ENCODE data around the gene POTEE. TPM values are rescaled to one million over a fixed set of nuclear protein-coding genes. Genes with fewer than 3 reads are reported as not detected.
"Not testable (repeated sequence)": the region's sequence is repeated elsewhere in the genome, so short reads cannot be mapped to it uniquely, and the experiment has no call there.

Gene POTEE
- polyA plus RNA-seq: not detected in 3 replicates
- not detected for polyA plus RNA-seq (2011; ENCODE audit: low read depth)
- 0.03 TPM in 1 of 2 replicates, not detected in the other for polyA plus RNA-seq (2011; cell fraction: cytosol; rRNA removed)
- polyA plus RNA-seq (2011; cell fraction: nucleus; rRNA removed): not detected in 2 replicates
- not detected in 2 replicates for polyA plus RNA-seq (2012; ENCODE audit: low replicate concordance)
- not detected in 3 replicates for polyA minus RNA-seq
- polyA minus RNA-seq (2011; cell fraction: cytosol; rRNA and poly(A)+ RNA removed): not detected
- not detected in 2 replicates for polyA minus RNA-seq (2011; cell fraction: nucleus; rRNA and poly(A)+ RNA removed)

DNA sequence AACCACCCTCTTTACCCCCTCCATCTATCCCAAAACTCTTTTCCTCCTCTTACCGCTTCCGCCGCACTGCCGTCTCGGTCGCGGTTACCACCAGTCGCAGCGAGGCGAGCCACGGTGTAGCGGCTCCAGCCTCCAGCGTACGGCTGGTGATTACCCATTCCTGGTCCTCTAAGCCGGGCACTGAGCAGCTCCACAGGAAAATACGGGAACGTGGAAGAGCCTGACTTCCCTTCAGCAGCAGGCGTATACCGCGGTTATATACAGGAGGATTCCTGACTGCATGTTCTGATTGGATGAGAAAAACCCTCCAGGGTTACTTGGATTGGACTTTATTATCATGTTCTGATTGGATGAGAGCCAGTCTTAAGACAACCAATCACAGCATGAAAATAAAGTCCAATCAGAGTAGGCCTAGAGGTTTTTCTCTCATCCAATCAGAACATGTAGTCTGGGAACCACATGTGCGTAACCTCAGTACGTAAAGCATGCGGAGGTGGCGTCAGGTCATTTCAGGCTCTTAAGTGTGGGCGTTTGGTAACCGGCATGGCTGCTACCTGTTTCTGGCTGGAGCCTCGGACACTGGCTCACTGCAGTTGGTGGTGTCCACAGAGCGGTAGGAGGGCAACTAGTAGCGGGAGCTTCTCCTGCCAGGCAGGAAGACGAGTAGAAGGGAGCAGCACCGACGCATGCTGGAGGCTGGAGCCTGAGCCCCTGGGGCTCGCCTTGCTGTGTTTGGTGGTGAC, at the start of gene POTEE:
TSS of gene POTEE (plus strand) at position 507 of the 743 bp plus-strand sequence. CDS start 8,867 bp downstream, outside the sequence.
- FAIRE-seq: not testable (repeated sequence)

DNA sequence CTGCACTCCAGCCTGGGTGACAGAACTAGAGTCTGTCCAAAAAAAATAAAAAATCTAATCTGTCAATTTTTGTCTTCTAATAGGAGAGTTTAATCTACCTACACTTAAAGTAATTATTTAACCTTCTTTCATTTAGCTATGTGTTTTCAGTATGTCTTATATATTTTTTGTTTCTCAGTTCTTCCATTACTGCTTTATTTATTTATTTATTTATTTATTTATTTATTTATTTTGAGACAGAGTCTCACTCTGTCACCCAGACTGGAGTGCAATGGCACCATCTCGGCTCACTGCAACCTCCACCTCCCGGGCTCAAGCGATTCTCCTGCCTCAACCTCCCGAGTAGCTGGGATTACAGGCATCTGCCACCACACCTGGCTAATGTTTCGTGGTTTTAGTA, 43.8 kb upstream of the POTEE start:
- H3K36me3 ChIP-seq (ENCODE audit: control insufficient read depth in 2 of 2, extremely low read depth in 1 of 2, insufficient read depth in 2 of 2, low read length in 2 of 2); H2AFZ ChIP-seq (ENCODE audit: control insufficient read depth, low read length); DNase-seq (ENCODE audit: low read depth, low spot score); FAIRE-seq; dilution Hi-C loops (cut with MboI; ENCODE audit: extremely low pct_ligation_motif_present, low sequenced_read_pairs); H3K27ac ChIP-seq (ENCODE audit: control insufficient read depth, insufficient read depth, low read length); H3K79me2 ChIP-seq (ENCODE audit: control insufficient read depth, insufficient read depth, low read length); H3K4me3 ChIP-seq (ENCODE audit: control insufficient read depth in 2 of 3, extremely low read depth in 1 of 3, insufficient read depth in 2 of 3, low read depth in 1 of 3, low read length in 3 of 3); H3K4me1 ChIP-seq (ENCODE audit: control insufficient read depth, extremely low read depth, insufficient read depth, low read length); H3K4me2 ChIP-seq (ENCODE audit: control insufficient read depth, extremely low read depth, insufficient read depth, low read depth, low read length); H4K20me1 ChIP-seq (ENCODE audit: control insufficient read depth, extremely low read depth, insufficient read depth, low read length); H3K9me1 ChIP-seq (ENCODE audit: control insufficient read depth, extremely low read depth, insufficient read depth, low read length); H3K9me3 ChIP-seq (ENCODE audit: control insufficient read depth, low read depth, low read length); H3K9ac ChIP-seq (ENCODE audit: control insufficient read depth, extremely low read depth, insufficient read depth, low read length); H3K27me3 ChIP-seq (ENCODE audit: control insufficient read depth, extremely low read depth, insufficient read depth, low read length): not testable (repeated sequence)

More for the DNA sequence above, at the start of gene POTEE:
- H3K4me2 ChIP-seq (ENCODE audit: control insufficient read depth, extremely low read depth, insufficient read depth, low read depth, low read length); H3K4me1 ChIP-seq (ENCODE audit: control insufficient read depth, extremely low read depth, insufficient read depth, low read length); H3K36me3 ChIP-seq (ENCODE audit: control insufficient read depth in 2 of 2, extremely low read depth in 1 of 2, insufficient read depth in 2 of 2, low read length in 2 of 2); H3K4me3 ChIP-seq (ENCODE audit: control insufficient read depth in 2 of 3, extremely low read depth in 1 of 3, insufficient read depth in 2 of 3, low read depth in 1 of 3, low read length in 3 of 3); H4K20me1 ChIP-seq (ENCODE audit: control insufficient read depth, extremely low read depth, insufficient read depth, low read length); H3K27ac ChIP-seq (ENCODE audit: control insufficient read depth, insufficient read depth, low read length); H3K79me2 ChIP-seq (ENCODE audit: control insufficient read depth, insufficient read depth, low read length); dilution Hi-C loops (cut with MboI; ENCODE audit: extremely low pct_ligation_motif_present, low sequenced_read_pairs); H3K27me3 ChIP-seq (ENCODE audit: control insufficient read depth, extremely low read depth, insufficient read depth, low read length); H3K9me3 ChIP-seq (ENCODE audit: control insufficient read depth, low read depth, low read length); H3K9ac ChIP-seq (ENCODE audit: control insufficient read depth, extremely low read depth, insufficient read depth, low read length); H2AFZ ChIP-seq (ENCODE audit: control insufficient read depth, low read length); DNase-seq (ENCODE audit: low read depth, low spot score); H3K9me1 ChIP-seq (ENCODE audit: control insufficient read depth, extremely low read depth, insufficient read depth, low read length): not testable (repeated sequence)

DNA sequence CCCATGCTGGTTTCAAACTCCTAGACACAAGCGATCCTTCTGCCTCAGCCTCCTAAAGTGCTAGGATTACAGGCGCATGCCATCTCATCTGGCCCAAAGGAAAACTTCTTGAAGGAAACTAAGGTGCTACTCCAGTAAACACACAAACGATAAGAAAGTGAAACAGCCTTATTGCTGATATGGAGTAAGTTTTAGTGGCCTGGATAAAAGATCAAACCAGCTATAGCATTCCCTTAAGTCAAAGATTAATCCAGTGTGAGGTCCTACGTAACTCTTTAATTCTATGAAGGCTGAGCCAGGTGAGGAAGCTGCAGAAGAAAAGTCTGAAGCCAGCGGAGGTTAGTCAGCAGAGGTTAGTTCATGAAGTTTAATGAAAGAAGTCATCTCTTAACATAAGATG, 40.8 kb upstream of the POTEE start:
- FAIRE-seq: no peak
- dilution Hi-C loops (cut with MboI; ENCODE audit: extremely low pct_ligation_motif_present, low sequenced_read_pairs): no loop called here

DNA sequence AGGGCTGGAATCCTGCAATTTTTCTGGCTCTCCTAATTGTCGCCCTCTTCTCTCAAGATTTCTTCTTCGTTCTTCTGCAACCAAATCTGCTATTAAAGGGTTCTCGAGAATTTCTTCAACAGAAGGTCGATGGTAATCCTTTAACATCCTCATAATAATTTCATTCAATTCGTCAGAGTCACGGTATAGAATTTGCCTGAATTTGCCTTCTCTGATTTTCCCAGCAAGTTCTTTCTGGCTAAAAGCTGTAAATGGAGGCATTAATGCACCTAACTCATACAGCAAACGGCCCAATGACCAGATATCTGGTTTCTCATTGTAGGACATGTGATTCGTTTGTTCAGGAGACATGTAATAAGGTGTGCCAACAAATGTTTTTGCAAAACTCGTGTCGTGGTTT, 31.3 kb upstream of the POTEE start:
- H3K9me1 ChIP-seq (ENCODE audit: control insufficient read depth, extremely low read depth, insufficient read depth, low read length); H3K9ac ChIP-seq (ENCODE audit: control insufficient read depth, extremely low read depth, insufficient read depth, low read length); FAIRE-seq; H2AFZ ChIP-seq (ENCODE audit: control insufficient read depth, low read length); H3K4me3 ChIP-seq (ENCODE audit: control insufficient read depth in 2 of 3, extremely low read depth in 1 of 3, insufficient read depth in 2 of 3, low read depth in 1 of 3, low read length in 3 of 3); H3K4me1 ChIP-seq (ENCODE audit: control insufficient read depth, extremely low read depth, insufficient read depth, low read length); DNase-seq (ENCODE audit: low read depth, low spot score); H3K79me2 ChIP-seq (ENCODE audit: control insufficient read depth, insufficient read depth, low read length); H3K27me3 ChIP-seq (ENCODE audit: control insufficient read depth, extremely low read depth, insufficient read depth, low read length); H3K9me3 ChIP-seq (ENCODE audit: control insufficient read depth, low read depth, low read length); H3K27ac ChIP-seq (ENCODE audit: control insufficient read depth, insufficient read depth, low read length); H3K36me3 ChIP-seq (ENCODE audit: control insufficient read depth in 2 of 2, extremely low read depth in 1 of 2, insufficient read depth in 2 of 2, low read length in 2 of 2); dilution Hi-C loops (cut with MboI; ENCODE audit: extremely low pct_ligation_motif_present, low sequenced_read_pairs); H3K4me2 ChIP-seq (ENCODE audit: control insufficient read depth, extremely low read depth, insufficient read depth, low read depth, low read length); H4K20me1 ChIP-seq (ENCODE audit: control insufficient read depth, extremely low read depth, insufficient read depth, low read length): not testable (repeated sequence)

More for the DNA sequence above, 40.8 kb upstream of the POTEE start:
- H4K20me1 ChIP-seq (ENCODE audit: control insufficient read depth, extremely low read depth, insufficient read depth, low read length): no peaks in the 10 kb centered on the region
- H3K9me3 ChIP-seq (ENCODE audit: control insufficient read depth, low read depth, low read length): no peaks in the 10 kb centered on the region
- no peak for DNase-seq (ENCODE audit: low read depth, low spot score)
- no peaks in the 10 kb centered on the region for H3K4me1 ChIP-seq (ENCODE audit: control insufficient read depth, extremely low read depth, insufficient read depth, low read length)
- no peaks in the 10 kb centered on the region for H3K9me1 ChIP-seq (ENCODE audit: control insufficient read depth, extremely low read depth, insufficient read depth, low read length)
- no peak overlapping the region for H3K4me2 ChIP-seq (ENCODE audit: control insufficient read depth, extremely low read depth, insufficient read depth, low read depth, low read length)
- H3K27ac ChIP-seq (ENCODE audit: control insufficient read depth, insufficient read depth, low read length): no peak overlapping the region
- no peak overlapping the region for H3K9ac ChIP-seq (ENCODE audit: control insufficient read depth, extremely low read depth, insufficient read depth, low read length)
- no peaks in the 10 kb centered on the region for H3K27me3 ChIP-seq (ENCODE audit: control insufficient read depth, extremely low read depth, insufficient read depth, low read length)
- H3K36me3 ChIP-seq (ENCODE audit: control insufficient read depth in 2 of 2, extremely low read depth in 1 of 2, insufficient read depth in 2 of 2, low read length in 2 of 2): no peaks in the 10 kb centered on the region
- no peaks in the 10 kb centered on the region for H3K79me2 ChIP-seq (ENCODE audit: control insufficient read depth, insufficient read depth, low read length)
- TF ChIP-seq EZH2 (IDR thresholded peaks at IDR 0.05; ENCODE audit: low read length): no peak
- TF ChIP-seq, protein P1, sequence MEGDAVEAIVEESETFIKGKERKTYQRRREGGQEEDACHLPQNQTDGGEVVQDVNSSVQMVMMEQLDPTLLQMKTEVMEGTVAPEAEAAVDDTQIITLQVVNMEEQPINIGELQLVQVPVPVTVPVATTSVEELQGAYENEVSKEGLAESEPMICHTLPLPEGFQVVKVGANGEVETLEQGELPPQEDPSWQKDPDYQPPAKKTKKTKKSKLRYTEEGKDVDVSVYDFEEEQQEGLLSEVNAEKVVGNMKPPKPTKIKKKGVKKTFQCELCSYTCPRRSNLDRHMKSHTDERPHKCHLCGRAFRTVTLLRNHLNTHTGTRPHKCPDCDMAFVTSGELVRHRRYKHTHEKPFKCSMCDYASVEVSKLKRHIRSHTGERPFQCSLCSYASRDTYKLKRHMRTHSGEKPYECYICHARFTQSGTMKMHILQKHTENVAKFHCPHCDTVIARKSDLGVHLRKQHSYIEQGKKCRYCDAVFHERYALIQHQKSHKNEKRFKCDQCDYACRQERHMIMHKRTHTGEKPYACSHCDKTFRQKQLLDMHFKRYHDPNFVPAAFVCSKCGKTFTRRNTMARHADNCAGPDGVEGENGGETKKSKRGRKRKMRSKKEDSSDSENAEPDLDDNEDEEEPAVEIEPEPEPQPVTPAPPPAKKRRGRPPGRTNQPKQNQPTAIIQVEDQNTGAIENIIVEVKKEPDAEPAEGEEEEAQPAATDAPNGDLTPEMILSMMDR (optimal IDR thresholded peaks at IDR 0.05 in 1 of 3, IDR thresholded peaks at IDR 0.05 in 1 of 3, conservative IDR thresholded peaks at IDR 0.05 in 1 of 3; ENCODE audit: extremely low read depth in 1 of 3, insufficient read depth in 2 of 3, low read length in 3 of 3): no peak
- no peak overlapping the region for H2AFZ ChIP-seq (ENCODE audit: control insufficient read depth, low read length)
- H3K4me3 ChIP-seq (ENCODE audit: control insufficient read depth in 2 of 3, extremely low read depth in 1 of 3, insufficient read depth in 2 of 3, low read depth in 1 of 3, low read length in 3 of 3): no peak overlapping the region

Measured in keratinocyte (primary cell).